CD4-positive, alpha-beta memory T cell (primary cell): ENCODE results near the gene OXSR1. TPM values are rescaled to one million over a fixed set of nuclear protein-coding genes. Genes with fewer than 3 reads are reported as not detected.

Experiments
- CTCF ChIA-PET: fragments of 350-600 bp; sonication (Branson Sonifier 250); formaldehyde crosslinking; loops from one replicate; lab custom pipeline; 2021; ENCODE audit warnings: inconsistent platforms; ENCODE audit not compliant: partially characterized antibody; lab: Charles Lee
- POLR2A ChIA-PET: fragments of 350-600 bp; sonication (Branson Sonifier 250); formaldehyde crosslinking; loops from one replicate; lab custom pipeline; 2021; ENCODE audit not compliant: partially characterized antibody; lab: Charles Lee
- DNase-seq, 5 donors: peaks; one replicate each; pipeline versions ENCODE4 v3.0.0 to v3.0.0-alpha.2; 2020 to 2022; ENCODE audit warnings: mixed read lengths in 1 of 5
- H3K27ac ChIP-seq: one replicate; pipeline ENCODE4 v1.7.0; 2013; ENCODE audit warnings: low read depth, low read length
- H3K27me3 ChIP-seq: 2 replicates; pipeline ENCODE4 v1.7.0; 2013; ENCODE audit warnings: mild to moderate bottlenecking, low read length, moderate library complexity; ENCODE audit not compliant: insufficient read depth
- H3K36me3 ChIP-seq: 2 replicates; pipeline ENCODE4 v1.7.0; 2013; ENCODE audit warnings: mild to moderate bottlenecking, low read length, moderate library complexity; ENCODE audit not compliant: insufficient read depth
- H3K4me1 ChIP-seq: 2 replicates; pipeline ENCODE4 v1.7.0; 2013; ENCODE audit warnings: mild to moderate bottlenecking, low read length, moderate library complexity; ENCODE audit not compliant: insufficient read depth
- H3K4me3 ChIP-seq, 2 donors: one replicate each; pipeline ENCODE4 v1.7.0; 2013; ENCODE audit warnings: low read length in 2 of 2, mild to moderate bottlenecking in 1 of 2
- H3K9me3 ChIP-seq, 2 donors: one replicate each; pipeline ENCODE4 v1.7.0; 2013; ENCODE audit warnings: low read length in 2 of 2, control low read depth in 1 of 2; ENCODE audit not compliant: control insufficient read depth in 1 of 2
- H3K27ac Mint-ChIP-seq, 7 donors: one replicate each; pipeline ENCODE4 v1.8.0; 2020 to 2021; ENCODE audit warnings: mixed read lengths in 7 of 7, mild to moderate bottlenecking in 6 of 7, inconsistent platforms in 3 of 7, moderate library complexity in 3 of 7
- H3K27me3 Mint-ChIP-seq, 2 donors: one replicate each; pipeline ENCODE4 v1.8.0; 2020 to 2021; ENCODE audit warnings: mixed read lengths in 2 of 2
- H3K36me3 Mint-ChIP-seq, 2 donors: one replicate each; pipeline ENCODE4 v1.8.0; 2020 to 2021; ENCODE audit warnings: mixed read lengths in 2 of 2, inconsistent platforms in 1 of 2, mild to moderate bottlenecking in 1 of 2
- H3K4me1 Mint-ChIP-seq, 4 donors: one replicate each; pipeline ENCODE4 v1.8.0; 2020 to 2021; ENCODE audit warnings: mixed read lengths in 4 of 4, mild to moderate bottlenecking in 1 of 4
- H3K4me3 Mint-ChIP-seq, 8 donors: one replicate each; pipeline ENCODE4 v1.8.0; 2020 to 2021; ENCODE audit warnings: mixed read lengths in 8 of 8, mild to moderate bottlenecking in 7 of 8, moderate library complexity in 6 of 8, inconsistent platforms in 3 of 8
- H3K9me3 Mint-ChIP-seq, 8 donors: one replicate each; pipeline ENCODE4 v1.8.0; 2020 to 2021; ENCODE audit warnings: mixed read lengths in 8 of 8, mild to moderate bottlenecking in 5 of 8, inconsistent platforms in 3 of 8, moderate library complexity in 1 of 8
- intact Hi-C: fragments of 100-400 bp; cut with micrococcal nuclease; formaldehyde crosslinking; loops from one replicate; pipeline ENCODE4 v1.15.1; 2023
- polyA plus RNA-seq, 2 donors: library from polyadenylated mRNA; unstranded; fragments of 300-500 nt; fragmentation: Illumina TruSeq; gene quantifications; one replicate each; pipeline ENCODE4 v1.2.3, GENCODE V29; 2021
- total RNA-seq, 2 experiments: library from RNA; stranded (reverse); gene quantifications; one replicate each; pipeline ENCODE4 v1.2.3, GENCODE V29; 2021

Gene OXSR1
- total and polyA plus RNA-seq, 4 experiments from 2014 or later = 13.3 to 43.9 (median 28.8) TPM

- Mint-ChIP-seq H3K4me1 (peaks cover 2 to 15% (median 6%) of the 10 kb centered on the region in 4 donors), H3K27me3 (no peaks in the 10 kb centered on the region), H3K9me3 (no peaks in the 10 kb centered on the region), H3K27ac (peak overlapping the region in 4 of 7 donors; percentile 25 to 72 (median 66)), H3K36me3 (peaks cover 8 to 34% of the 10 kb centered on the region in 2 donors), H3K4me3 (no peak overlapping the region)
- intact Hi-C loops = loop anchor here (1.0 kb wide), 3 partner anchors 47 to 362 kb away; partner anchors contain the start of genes OXSR1 and XYLB
- H3K36me3 ChIP-seq = peaks cover 26% of the 10 kb centered on the region
- H3K4me3 ChIP-seq = no peak overlapping the region
- H3K4me1 ChIP-seq = no peaks in the 10 kb centered on the region
- H3K27me3 ChIP-seq = no peaks in the 10 kb centered on the region
- no peak for DNase-seq
- ChIA-PET POLR2A (interaction anchor here (0.6 to 1.5 kb wide), 3 partner anchors 10 to 46 kb away, joined by 3 to 9 read pairs (median 3); partner anchors contain the start of gene OXSR1), CTCF (interaction anchor here (0.8 to 4.1 kb wide), 16 partner anchors 8 to 361 kb away, joined by 3 to 38 read pairs (median 6); partner anchors contain the start of genes OXSR1 and XYLB)
- no peaks in the 10 kb centered on the region for H3K9me3 ChIP-seq
- H3K27ac ChIP-seq = no peak overlapping the region
Observed at GRCh38 chr3:38118421-38119247, 46.7 kb upstream of the OXSR1 start.

DNA sequence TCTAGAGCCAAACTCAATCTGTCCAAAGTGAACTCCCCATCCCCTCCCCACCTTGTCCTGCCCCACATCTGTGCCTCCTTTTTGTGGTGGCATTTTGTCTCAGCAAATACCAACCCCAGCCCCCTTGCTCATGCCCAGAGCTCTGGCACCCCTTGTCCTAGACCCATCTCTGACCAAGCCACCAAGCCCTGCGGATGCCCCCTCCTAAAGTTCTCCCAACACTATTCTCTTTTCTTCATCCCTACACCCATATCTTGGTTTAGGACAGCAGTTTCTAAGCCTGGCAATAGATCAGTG is 46.1 kb upstream of the OXSR1 start:
- Histone ChIP-seq H3K4me1 (no peaks in the 10 kb centered on the region), H3K36me3 (peaks cover 30% of the 10 kb centered on the region), H3K27me3 (no peaks in the 10 kb centered on the region), H3K9me3 (no peaks in the 10 kb centered on the region), H3K4me3 (no peak overlapping the region), H3K27ac (no peak overlapping the region)
- no peaks in the 10 kb centered on the region for H3K9me3 Mint-ChIP-seq
- DNase-seq = no peak
- H3K4me1 Mint-ChIP-seq = peaks cover 2 to 15% (median 6%) of the 10 kb centered on the region in 4 donors
- no peak overlapping the region for H3K4me3 Mint-ChIP-seq
- peaks cover 8 to 38% of the 10 kb centered on the region in 2 donors for H3K36me3 Mint-ChIP-seq
- no peaks in the 10 kb centered on the region for H3K27me3 Mint-ChIP-seq
- ChIA-PET POLR2A (interaction anchor here (0.9 kb wide), 1 partner anchor 13 kb away, joined by 3 read pairs; no protein-coding TSS in a partner anchor), CTCF (interaction anchor here (0.8 to 4.1 kb wide), 10 partner anchors 7 to 361 kb away, joined by 3 to 38 read pairs (median 4); partner anchors contain the start of gene XYLB)
- intact Hi-C loops = no loop called here
- peak overlapping the region in 4 of 7 donors; percentile 17 to 72 (median 19) for H3K27ac Mint-ChIP-seq

DNA sequence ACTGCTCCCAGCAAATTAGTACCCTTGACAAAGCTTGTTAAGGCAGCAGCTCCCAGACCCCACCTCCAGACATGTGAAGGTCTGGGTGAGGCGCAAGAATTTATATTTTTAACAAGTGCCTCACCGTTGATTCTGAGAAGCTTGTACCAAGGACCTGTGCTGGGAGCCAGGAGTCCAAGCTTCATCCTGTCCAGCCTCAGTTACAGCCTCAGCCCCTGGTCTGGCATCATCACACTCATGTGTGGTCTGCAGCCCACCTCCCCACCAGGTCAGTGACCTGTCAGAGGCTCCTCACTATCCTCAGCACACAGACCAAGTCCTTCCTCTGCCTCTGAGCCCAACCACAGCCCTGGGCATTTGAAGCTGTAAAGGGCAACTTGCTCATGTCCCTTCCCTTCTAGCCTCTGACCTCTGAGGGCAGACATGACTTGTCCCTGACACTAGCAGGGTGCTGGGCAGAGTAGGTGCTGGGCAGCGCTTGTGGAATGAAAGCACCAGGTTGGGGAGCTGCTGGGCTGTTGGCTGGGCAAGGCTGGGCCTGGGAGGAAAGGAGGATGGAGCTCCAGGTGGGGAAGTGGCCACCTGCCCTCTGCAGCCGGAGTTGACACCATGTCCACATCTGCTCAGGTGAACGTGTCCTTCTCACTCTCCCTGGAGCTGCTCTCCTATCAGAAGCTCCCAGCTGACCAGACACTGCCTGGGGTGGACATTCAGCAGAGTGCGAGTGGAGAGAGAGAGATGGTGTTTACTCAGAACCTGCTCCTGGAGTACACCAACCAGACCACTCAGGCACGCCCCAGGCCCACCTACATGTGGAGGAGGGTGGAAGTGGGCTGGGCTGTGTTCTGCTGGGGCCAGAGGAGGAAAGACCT is 45.3 kb upstream of the OXSR1 start:
- ChIA-PET CTCF (interaction anchor here (0.7 to 4.1 kb wide), 12 partner anchors 12 to 360 kb away, joined by 3 to 38 read pairs (median 4); partner anchors contain the start of gene XYLB), POLR2A (interaction anchor here (0.9 to 2.9 kb wide), 5 partner anchors 8 to 47 kb away, joined by 3 to 12 read pairs (median 3); partner anchors contain the start of genes ACAA1 and OXSR1)
- Histone ChIP-seq H3K9me3 (no peaks in the 10 kb centered on the region), H3K4me3 (no peak overlapping the region), H3K27me3 (no peaks in the 10 kb centered on the region), H3K27ac (no peak overlapping the region), H3K36me3 (peaks cover 38% of the 10 kb centered on the region), H3K4me1 (no peaks in the 10 kb centered on the region)
- Mint-ChIP-seq H3K4me1 (peaks cover 4 to 15% (median 6%) of the 10 kb centered on the region in 4 donors), H3K9me3 (no peaks in the 10 kb centered on the region), H3K36me3 (peaks cover 12 to 46% of the 10 kb centered on the region in 2 donors), H3K4me3 (no peak overlapping the region), H3K27ac (peak overlapping the region in 5 of 7 donors; percentile 51 to 69 (median 58)), H3K27me3 (no peaks in the 10 kb centered on the region)
- no peak for DNase-seq
- intact Hi-C loops = no loop called here

- peak overlapping the region in 5 of 7 donors; percentile 46 to 73 (median 58) for H3K27ac Mint-ChIP-seq
- POLR2A ChIA-PET = interaction anchor here (1.0 to 2.9 kb wide), 3 partner anchors 16 to 46 kb away, joined by 3 to 12 read pairs (median 4); partner anchors contain the start of genes ACAA1 and OXSR1
Observed at GRCh38 chr3:38120693-38121450, 44.5 kb upstream of the OXSR1 start.

GRCh38 chr3:38121451-38121831 is 43.9 kb upstream of the OXSR1 start:
- Mint-ChIP-seq H3K27me3 (no peaks in the 10 kb centered on the region), H3K4me1 (peaks cover 4 to 12% (median 6%) of the 10 kb centered on the region in 4 donors), H3K9me3 (no peaks in the 10 kb centered on the region), H3K36me3 (peaks cover 22 to 60% of the 10 kb centered on the region in 2 donors), H3K27ac (no peak overlapping the region), H3K4me3 (no peak overlapping the region)
- Histone ChIP-seq H3K9me3 (no peaks in the 10 kb centered on the region), H3K27me3 (no peaks in the 10 kb centered on the region), H3K36me3 (peaks cover 52% of the 10 kb centered on the region), H3K4me1 (no peaks in the 10 kb centered on the region), H3K27ac (no peak overlapping the region), H3K4me3 (no peak overlapping the region)
- intact Hi-C loops = no loop called here
- POLR2A ChIA-PET = interaction anchor here (1.0 to 2.9 kb wide), 2 partner anchors 16 to 45 kb away, joined by 3 to 12 read pairs; partner anchors contain the start of gene ACAA1
- CTCF ChIA-PET = interaction anchor here (1.6 kb wide), 1 partner anchor 225 kb away, joined by 7 read pairs; the partner anchor contains the start of gene XYLB
- no peak for DNase-seq

More at GRCh38 chr3:38120693-38121450, 44.5 kb upstream of the OXSR1 start:
- Mint-ChIP-seq H3K4me1 (peaks cover 4 to 13% (median 6%) of the 10 kb centered on the region in 4 donors), H3K4me3 (no peak overlapping the region), H3K27me3 (no peaks in the 10 kb centered on the region), H3K36me3 (peaks cover 20 to 54% of the 10 kb centered on the region in 2 donors), H3K9me3 (no peaks in the 10 kb centered on the region)
- Histone ChIP-seq H3K4me1 (no peaks in the 10 kb centered on the region), H3K36me3 (peaks cover 46% of the 10 kb centered on the region), H3K27ac (no peak overlapping the region), H3K9me3 (no peaks in the 10 kb centered on the region), H3K27me3 (no peaks in the 10 kb centered on the region), H3K4me3 (no peak overlapping the region)
- no peak for DNase-seq
- intact Hi-C loops = no loop called here
- CTCF ChIA-PET = interaction anchor here (1.2 to 1.6 kb wide), 3 partner anchors 13 to 225 kb away, joined by 3 to 7 read pairs (median 3); partner anchors contain the start of gene XYLB

DNA sequence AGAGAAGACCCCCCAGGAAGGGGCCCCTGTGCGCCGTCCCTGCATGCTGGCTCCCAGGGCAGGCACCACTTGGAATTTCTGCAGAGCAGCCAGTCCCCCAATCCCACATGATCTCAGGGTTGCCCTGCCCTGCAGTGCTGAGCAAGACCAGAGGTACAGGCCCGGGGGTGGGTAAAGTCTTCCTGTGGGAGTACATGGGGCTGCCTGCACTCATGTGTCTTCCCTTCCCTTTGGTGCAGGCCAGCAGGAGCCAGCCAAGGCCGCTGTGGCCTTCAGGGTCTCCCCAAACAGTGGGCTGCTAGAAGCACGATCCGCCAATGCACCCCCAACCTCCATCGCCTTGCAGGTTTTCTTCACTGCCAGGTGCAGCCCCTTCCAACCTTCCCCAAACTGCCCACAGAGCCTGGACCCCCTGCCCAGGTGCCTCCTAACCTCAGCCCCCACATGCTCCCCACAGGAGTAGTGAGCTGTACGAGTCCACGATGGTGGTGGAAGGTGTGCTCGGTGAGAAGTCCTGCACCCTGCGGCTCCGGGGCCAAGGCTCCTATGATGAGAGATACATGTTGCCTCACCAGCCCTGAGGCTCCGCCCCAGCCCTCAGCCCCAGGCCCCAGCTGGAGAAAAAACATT is 43.4 kb upstream of the OXSR1 start:
- no peak overlapping the region for H3K27ac ChIP-seq
- POLR2A ChIA-PET = interaction anchor here (2.9 kb wide), 1 partner anchor 15 kb away, joined by 12 read pairs; the partner anchor contains the start of gene ACAA1
- H3K27me3 ChIP-seq = no peaks in the 10 kb centered on the region
- peaks cover 57% of the 10 kb centered on the region for H3K36me3 ChIP-seq
- Mint-ChIP-seq H3K36me3 (peaks cover 22 to 65% of the 10 kb centered on the region in 2 donors), H3K27me3 (no peaks in the 10 kb centered on the region), H3K9me3 (no peaks in the 10 kb centered on the region), H3K4me3 (no peak overlapping the region), H3K27ac (no peak overlapping the region), H3K4me1 (peaks cover 4 to 12% (median 6%) of the 10 kb centered on the region in 4 donors)
- CTCF ChIA-PET = interaction anchor here (1.6 kb wide), 1 partner anchor 224 kb away, joined by 7 read pairs; the partner anchor contains the start of gene XYLB
- H3K4me1 ChIP-seq = no peaks in the 10 kb centered on the region
- DNase-seq = no peak
- no peak overlapping the region for H3K4me3 ChIP-seq
- intact Hi-C loops = no loop called here
- no peaks in the 10 kb centered on the region for H3K9me3 ChIP-seq
